ENCODE results near the gene ZNF556. TPM values are rescaled to one million over a fixed set of nuclear protein-coding genes. Genes with fewer than 3 reads are reported as not detected.

ZNF556 gene
- total RNA-seq, 1 experiment from 2014 or later, result 0.04 TPM

DNA sequence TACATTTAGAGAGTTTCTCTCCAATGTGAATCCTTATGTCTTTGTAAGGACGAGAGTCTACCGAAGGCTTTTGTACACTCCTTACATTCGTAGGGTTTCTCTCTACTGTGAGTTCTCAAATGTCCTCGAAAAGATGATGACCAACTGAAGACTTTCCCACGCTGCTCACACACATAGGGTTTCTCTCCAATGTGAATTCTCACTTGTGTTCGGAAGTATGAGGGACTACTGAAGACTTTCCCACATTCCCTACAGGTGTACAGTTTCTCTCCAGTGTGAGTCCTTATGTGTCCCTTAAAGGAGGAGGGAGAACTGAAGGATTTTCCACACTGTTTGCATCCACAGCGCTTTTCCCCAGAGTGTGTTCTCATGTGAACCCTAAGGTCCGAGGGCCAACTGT, 29.6 kb downstream of the ZNF556 start:
- no peak overlapping the region for H3K4me3 ChIP-seq (ENCODE audit: low read length)
- H3K27ac ChIP-seq (ENCODE audit: low read length), result no peak overlapping the region
- no peak overlapping the region for H3K4me2 ChIP-seq (ENCODE audit: low read length)
- CTCF ChIA-PET, result no interaction called here
- no peaks in the 10 kb centered on the region for H3K4me1 ChIP-seq (ENCODE audit: insufficient read depth, low read length)
- peaks cover 6% of the 10 kb centered on the region for H3K79me2 ChIP-seq (ENCODE audit: low read length)
- no peak overlapping the region for H2AFZ ChIP-seq (ENCODE audit: low read length)
- ATAC-seq, result no peak
- BruUV-seq (replicated peaks), result no TSS peak
- H3K9ac ChIP-seq (ENCODE audit: low read length), result no peak overlapping the region
- TF ChIP-seq, protein P1, sequence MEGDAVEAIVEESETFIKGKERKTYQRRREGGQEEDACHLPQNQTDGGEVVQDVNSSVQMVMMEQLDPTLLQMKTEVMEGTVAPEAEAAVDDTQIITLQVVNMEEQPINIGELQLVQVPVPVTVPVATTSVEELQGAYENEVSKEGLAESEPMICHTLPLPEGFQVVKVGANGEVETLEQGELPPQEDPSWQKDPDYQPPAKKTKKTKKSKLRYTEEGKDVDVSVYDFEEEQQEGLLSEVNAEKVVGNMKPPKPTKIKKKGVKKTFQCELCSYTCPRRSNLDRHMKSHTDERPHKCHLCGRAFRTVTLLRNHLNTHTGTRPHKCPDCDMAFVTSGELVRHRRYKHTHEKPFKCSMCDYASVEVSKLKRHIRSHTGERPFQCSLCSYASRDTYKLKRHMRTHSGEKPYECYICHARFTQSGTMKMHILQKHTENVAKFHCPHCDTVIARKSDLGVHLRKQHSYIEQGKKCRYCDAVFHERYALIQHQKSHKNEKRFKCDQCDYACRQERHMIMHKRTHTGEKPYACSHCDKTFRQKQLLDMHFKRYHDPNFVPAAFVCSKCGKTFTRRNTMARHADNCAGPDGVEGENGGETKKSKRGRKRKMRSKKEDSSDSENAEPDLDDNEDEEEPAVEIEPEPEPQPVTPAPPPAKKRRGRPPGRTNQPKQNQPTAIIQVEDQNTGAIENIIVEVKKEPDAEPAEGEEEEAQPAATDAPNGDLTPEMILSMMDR (conservative IDR thresholded peaks at IDR 0.05; ENCODE audit: low read depth, low read length), result no peak
- no peak for TF ChIP-seq EZH2phosphoT487 (IDR thresholded peaks at IDR 0.05; ENCODE audit: borderline replicate concordance, low read length)
- no peak for TF ChIP-seq EZH2 (IDR thresholded peaks at IDR 0.05; ENCODE audit: low read length, unreplicated experiment)
- H3K9me2 ChIP-seq (replicated peaks; ENCODE audit: low read length), result no peaks in the 10 kb centered on the region
- H3K27me3 ChIP-seq (ENCODE audit: low read length), result no peaks in the 10 kb centered on the region
- no peak for DNase-seq
- POLR2A ChIA-PET (ENCODE audit: unreplicated experiment), result no interaction called here
- no peaks in the 10 kb centered on the region for H3F3A ChIP-seq (ENCODE audit: low read length, unreplicated experiment)
- H3K36me3 ChIP-seq (ENCODE audit: low read depth, low read length), result no peaks in the 10 kb centered on the region
- H4K20me1 ChIP-seq (ENCODE audit: low read length), result no peaks in the 10 kb centered on the region
- intact Hi-C loops (cut with micrococcal nuclease), result no loop called here
- 0 out of 2 replicates have a peak, but pooled peaks cover 6% of the 10 kb centered on the region for H3K9me3 ChIP-seq (ENCODE audit: low read length)

DNA sequence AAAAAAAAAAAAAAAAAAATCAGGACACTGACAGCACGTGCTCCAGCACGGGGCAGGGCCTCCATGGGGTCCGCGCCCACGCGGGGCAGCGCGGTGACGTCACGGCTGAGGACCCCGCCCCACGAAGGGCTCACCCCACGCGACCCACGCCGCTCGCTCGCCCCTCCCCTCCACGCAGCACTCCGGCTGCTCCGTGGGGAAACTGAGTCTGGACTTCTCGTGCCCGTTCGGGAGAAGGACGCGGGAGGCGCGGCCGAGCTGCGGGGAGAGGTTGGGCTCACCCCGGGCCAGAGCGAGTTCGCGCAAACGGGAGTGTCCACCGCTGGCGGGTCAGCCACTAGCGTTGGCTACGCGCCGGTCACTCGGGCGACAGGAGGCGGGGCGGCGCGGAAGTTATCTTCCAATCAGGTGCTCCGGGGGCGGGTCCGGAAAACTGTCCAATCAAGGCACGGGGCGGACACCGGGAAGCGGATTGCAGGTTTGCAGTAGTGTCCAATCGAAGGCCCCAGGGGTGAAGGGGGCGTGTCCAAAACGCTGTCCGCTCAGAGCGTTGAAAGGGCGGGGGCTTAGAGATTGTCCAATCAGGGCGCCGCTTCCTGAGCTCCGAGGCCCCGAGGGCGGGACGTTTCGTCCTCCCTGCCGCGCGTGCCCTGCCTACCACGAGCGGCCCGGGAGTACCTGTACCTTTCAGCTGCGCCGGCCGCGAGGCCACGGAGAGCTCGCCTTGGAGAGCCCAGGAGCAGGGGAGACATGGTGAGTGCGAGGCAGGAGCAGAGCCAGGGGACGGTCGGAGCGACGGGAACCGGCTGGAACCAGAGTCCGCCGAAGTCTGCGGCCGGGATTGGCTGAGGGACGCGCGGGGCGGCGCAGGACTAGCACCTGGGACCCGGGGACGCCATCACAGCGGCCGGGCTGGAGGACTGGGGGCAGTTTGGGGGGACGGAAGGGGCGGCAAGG, 33.4 kb downstream of the ZNF556 start, which contains the start of gene ZNF57:
Gene ZNF57, plus strand, starts transcription at position 633 of the 957 bp plus-strand sequence. Its CDS starts 118 bp downstream, at position 751.
- Histone ChIP-seq H3K4me3 (ENCODE audit: low read length) (peak within 1 kb of the TSS; percentile 84), H3K79me2 (ENCODE audit: low read length) (peaks cover 38% of the 10 kb centered on the region), H3K4me1 (ENCODE audit: insufficient read depth, low read length) (peaks cover 10% of the 10 kb centered on the region; the same call in 1 of the 2 replicates), H4K20me1 (ENCODE audit: low read length) (no peaks in the 10 kb centered on the region), H3K4me2 (ENCODE audit: low read length) (peak within 1 kb of the TSS; percentile 95), H3K27ac (ENCODE audit: low read length) (no peak within 1 kb of the TSS), H3K9me2 (replicated peaks; ENCODE audit: low read length) (no peaks in the 10 kb centered on the region), H3F3A (ENCODE audit: low read length, unreplicated experiment) (no peaks in the 10 kb centered on the region), H3K9me3 (ENCODE audit: low read length) (0 out of 2 replicates have a peak, but pooled peaks cover 6% of the 10 kb centered on the region), H3K27me3 (ENCODE audit: low read length) (no peaks in the 10 kb centered on the region), H3K36me3 (ENCODE audit: low read depth, low read length) (no peaks in the 10 kb centered on the region), H3K9ac (ENCODE audit: low read length) (peak within 1 kb of the TSS; percentile 76), H2AFZ (ENCODE audit: low read length) (peak within 1 kb of the TSS; percentile 91)
- DNase-seq (peak; percentile 96), ATAC-seq (peak; percentile 96)
- intact Hi-C loops (cut with micrococcal nuclease), result no loop called here
- ChIA-PET CTCF (interaction anchor here (0.6 to 1.1 kb wide), 3 partner anchors 13 to 263 kb away, joined by 3 to 8 read pairs (median 4); no protein-coding TSS in a partner anchor), POLR2A (ENCODE audit: unreplicated experiment) (interaction anchor here (1.0 kb wide), 1 partner anchor 135 kb away, joined by 3 read pairs; no protein-coding TSS in a partner anchor)
- BruUV-seq (replicated peaks), result no TSS peak
- TF ChIP-seq, protein P1 (conservative IDR thresholded peaks at IDR 0.05; ENCODE audit: low read depth, low read length), result no peak
- TF ChIP-seq EZH2 (IDR thresholded peaks at IDR 0.05; ENCODE audit: low read length, unreplicated experiment), result no peak
- no peak for TF ChIP-seq EZH2phosphoT487 (IDR thresholded peaks at IDR 0.05; ENCODE audit: borderline replicate concordance, low read length)

Measured in PC-3 (cell line).